AG09309 (cell line): Measurements from ENCODE around the gene TMEM161B.

Experiments used
- DNase-seq: peaks from one replicate; pipeline ENCODE4 v3.0.0-alpha.2; 2010; ENCODE audit warnings: low read depth
- H3K4me3 ChIP-seq: 2 replicates; pipeline ENCODE4 v1.5.1; 2011; ENCODE audit warnings: mild to moderate bottlenecking, low read depth, low read length, moderate library complexity; ENCODE audit not compliant: control insufficient read depth
- TF ChIP-seq, protein P1 (sequence below): IDR thresholded peaks from 2 replicates; pipeline ENCODE4 v1.5.1; 2011; ENCODE audit warnings: mild to moderate bottlenecking, low read depth, low read length, inconsistent platforms; ENCODE audit not compliant: insufficient read depth, control insufficient read depth; ENCODE audit errors: missing control alignments

The TMEM161B gene

DNA sequence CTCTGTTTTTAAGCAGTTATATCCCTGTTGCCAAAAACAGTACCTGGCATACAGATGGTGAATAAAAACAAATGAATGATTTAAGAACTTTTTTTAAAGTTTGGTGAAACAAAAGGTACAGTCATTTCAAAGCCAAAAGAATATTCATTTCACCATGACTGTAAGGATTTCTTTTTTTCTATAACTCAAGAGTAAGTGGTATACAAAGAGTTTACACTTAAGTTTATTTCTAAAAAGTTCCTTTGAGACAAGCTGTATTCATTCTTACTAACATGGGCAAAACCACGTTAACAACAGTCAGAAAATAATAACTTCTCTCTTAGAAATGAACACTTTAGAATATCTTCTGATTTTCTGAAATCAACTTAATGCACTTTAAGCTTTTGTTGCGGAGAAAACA is 5.3 kb downstream of the TMEM161B start:
- H3K4me3 ChIP-seq: no peak overlapping the region
- TF ChIP-seq, protein P1, sequence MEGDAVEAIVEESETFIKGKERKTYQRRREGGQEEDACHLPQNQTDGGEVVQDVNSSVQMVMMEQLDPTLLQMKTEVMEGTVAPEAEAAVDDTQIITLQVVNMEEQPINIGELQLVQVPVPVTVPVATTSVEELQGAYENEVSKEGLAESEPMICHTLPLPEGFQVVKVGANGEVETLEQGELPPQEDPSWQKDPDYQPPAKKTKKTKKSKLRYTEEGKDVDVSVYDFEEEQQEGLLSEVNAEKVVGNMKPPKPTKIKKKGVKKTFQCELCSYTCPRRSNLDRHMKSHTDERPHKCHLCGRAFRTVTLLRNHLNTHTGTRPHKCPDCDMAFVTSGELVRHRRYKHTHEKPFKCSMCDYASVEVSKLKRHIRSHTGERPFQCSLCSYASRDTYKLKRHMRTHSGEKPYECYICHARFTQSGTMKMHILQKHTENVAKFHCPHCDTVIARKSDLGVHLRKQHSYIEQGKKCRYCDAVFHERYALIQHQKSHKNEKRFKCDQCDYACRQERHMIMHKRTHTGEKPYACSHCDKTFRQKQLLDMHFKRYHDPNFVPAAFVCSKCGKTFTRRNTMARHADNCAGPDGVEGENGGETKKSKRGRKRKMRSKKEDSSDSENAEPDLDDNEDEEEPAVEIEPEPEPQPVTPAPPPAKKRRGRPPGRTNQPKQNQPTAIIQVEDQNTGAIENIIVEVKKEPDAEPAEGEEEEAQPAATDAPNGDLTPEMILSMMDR: no peak
- no peak for DNase-seq

DNA sequence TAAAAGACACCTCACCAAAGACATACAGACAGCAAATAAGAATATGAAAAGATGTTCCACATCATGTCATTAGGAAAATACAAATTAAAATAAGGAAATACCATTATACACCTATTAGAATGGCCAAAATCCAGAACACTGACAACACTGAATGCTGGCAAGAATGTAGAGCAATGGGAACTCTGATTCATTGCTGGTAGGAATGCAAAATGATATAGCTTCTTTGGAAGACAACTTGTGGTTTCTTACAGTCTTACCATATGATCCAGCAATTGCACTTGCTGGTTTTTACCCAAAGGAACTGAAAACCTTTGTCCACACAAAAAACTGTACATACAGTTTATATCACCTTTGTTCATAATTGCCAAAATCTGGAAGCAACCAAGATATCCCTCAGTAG is 6.5 kb downstream of the TMEM161B start:
- DNase-seq: no peak
- H3K4me3 ChIP-seq: no peak overlapping the region
- TF ChIP-seq, protein P1: no peak

DNA sequence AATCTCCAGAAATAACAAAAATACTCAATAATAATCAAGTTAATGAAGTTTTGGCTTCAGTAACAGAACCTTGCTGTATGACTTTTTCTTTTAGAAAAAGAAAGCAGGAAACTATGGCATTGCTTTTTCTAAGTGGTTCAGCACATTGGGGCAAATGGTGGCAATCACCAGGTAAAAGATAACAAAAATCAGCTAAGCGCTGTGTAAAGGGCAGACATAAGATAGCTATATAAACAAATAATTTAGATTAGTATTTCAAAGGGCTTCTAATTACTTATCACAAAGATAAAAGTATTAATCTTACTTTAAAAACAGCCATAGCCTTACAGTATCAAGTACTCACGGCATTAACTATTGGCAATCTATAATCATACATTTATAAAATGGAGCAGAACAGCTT is 10.0 kb downstream of the TMEM161B start:
- no peak for DNase-seq

DNA sequence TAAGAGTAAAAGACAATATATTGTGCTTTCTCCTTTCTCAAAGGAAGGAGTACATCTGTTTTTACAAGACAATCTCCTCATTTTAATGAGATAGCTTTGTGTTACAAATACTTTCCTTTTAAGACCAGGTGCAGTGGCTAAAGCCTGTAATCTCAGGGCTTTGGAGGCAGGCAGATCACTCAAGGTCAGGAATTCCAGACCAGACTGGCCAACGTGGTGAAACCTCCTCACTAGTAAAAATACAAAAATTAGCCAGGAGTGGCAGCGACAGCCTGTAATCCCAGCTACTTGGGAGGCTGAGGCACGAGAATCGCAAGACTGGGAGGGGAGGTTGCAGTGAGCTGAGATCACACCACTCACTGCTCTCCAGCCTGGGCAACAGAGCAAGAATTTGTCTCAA is 11.8 kb downstream of the TMEM161B start:
- DNase-seq: no peak
- no peak overlapping the region for H3K4me3 ChIP-seq
- TF ChIP-seq, protein P1: no peak

More for the DNA sequence above, 10.0 kb downstream of the TMEM161B start:
- TF ChIP-seq, protein P1: no peak
- H3K4me3 ChIP-seq: no peak overlapping the region

DNA sequence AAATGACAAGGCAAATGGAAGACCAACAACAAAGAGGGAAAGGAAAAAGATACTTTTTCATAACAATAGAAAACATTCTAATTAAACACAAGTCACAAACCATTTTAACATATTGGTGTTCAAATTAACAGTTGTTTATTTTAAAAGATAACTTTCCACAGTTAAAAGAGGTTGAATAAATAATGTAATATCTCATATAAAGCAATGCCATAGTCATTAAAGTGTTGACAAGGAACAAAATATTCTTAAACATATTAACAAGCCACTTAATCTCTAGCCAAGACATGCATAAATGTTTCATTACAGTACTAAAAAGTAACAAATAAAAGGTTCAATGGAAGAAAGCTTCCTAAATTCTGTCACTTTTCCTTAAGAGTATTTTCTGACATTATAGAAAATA is 12.6 kb downstream of the TMEM161B start:
- no peak for DNase-seq
- TF ChIP-seq, protein P1: no peak
- H3K4me3 ChIP-seq: no peak overlapping the region

DNA sequence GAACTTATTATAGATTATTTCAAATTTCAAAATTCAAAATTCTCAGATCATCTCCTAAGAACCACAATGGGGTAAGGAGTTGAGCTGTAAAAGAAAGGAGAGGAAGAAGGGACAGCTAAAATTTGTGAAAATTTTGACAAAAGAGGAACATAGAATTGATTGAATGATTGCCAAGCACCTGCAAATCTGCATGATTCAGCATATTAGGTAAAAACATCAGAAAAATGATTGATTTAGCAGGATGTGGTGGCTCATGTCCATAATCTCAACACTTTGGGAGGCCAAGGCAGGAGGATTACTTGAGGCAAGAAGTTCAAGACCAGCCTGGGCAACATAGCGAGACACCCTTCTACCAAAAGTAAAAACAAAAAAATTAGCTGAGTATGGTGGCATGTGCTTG is 14.3 kb downstream of the TMEM161B start:
- DNase-seq: no peak
- TF ChIP-seq, protein P1: no peak
- H3K4me3 ChIP-seq: no peak overlapping the region
